ENCODE results near the gene FGG. TPM values are rescaled to one million over a fixed set of nuclear protein-coding genes. Genes with fewer than 3 reads are reported as not detected.

FGG gene
- total RNA-seq, 6 experiments from 2014 or later = 5,578 to 14,578 (median 13,052) TPM

DNA sequence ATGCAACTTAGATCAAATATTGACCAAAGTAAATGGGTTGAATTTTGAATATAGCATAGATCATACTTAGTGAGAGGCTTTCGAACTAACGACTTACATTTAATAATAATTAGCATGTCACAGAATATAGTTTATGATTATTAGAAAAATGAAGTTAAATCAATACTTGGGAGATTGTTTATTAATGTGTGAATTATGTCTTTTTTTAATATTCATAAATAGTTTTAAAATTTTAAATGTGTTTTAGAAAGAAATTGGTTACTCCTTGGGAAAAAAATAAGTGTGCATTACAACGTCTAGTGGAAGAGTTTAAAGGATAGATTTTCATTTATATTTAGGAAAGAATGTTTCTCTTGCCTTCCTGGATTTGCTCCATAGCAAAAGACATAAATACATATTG lies 29.2 kb downstream of the FGG start:
- DNase-seq (no peak), ATAC-seq (peak in 1 of 4 donors; percentile 3)
- Histone ChIP-seq H3K9me3 (no peaks in the 10 kb centered on the region), H3K27me3 (no peaks in the 10 kb centered on the region), H3K4me1 (peaks cover 0 to 12% (median 2%) of the 10 kb centered on the region in 4 donors), H3K4me3 (no peak overlapping the region), H3K27ac (peak overlapping the region in 2 of 3 donors; percentile 8 to 90), H3K36me3 (peaks cover 0 to 35% (median 18%) of the 10 kb centered on the region in 4 donors)
- no peak for TF ChIP-seq CTCF (IDR thresholded peaks at IDR 0.05)
- no peak for TF ChIP-seq POLR2A (IDR thresholded peaks at IDR 0.05)
- intact Hi-C loops (cut with DNase I) = no loop called here
- 22% methylated on average over 3 of the region's 3 CpGs for WGBS (ENCODE audit: insufficient coverage, low coverage, low lambda C conversion rate, missing lambda C conversion rate)

DNA sequence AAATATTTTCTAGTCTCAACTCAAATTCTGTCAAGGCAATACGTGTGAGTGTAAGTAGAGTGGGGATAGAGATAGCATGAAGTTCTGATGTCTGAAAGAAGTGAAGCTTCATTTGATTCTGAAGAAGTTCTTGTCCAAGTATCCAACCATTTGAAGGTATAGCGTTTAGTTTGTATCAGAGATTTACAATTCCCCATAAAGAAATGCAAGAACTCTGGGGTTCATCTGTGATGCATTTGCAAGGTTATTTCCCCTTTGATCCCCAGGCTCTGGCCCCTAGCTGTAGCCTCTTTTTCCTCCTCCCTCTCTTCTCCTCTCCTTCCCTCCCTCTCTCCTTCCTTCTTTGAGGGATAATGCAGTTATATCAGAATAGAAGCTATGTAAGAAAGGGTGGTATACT lies 29.7 kb downstream of the FGG start:
- peaks cover 0 to 30% (median 14%) of the 10 kb centered on the region in 4 donors for H3K36me3 ChIP-seq
- TF ChIP-seq POLR2A (IDR thresholded peaks at IDR 0.05) = peak; percentile 55
- no peak for TF ChIP-seq CTCF (IDR thresholded peaks at IDR 0.05)
- DNase-seq (no peak), ATAC-seq (peak in 2 of 4 donors; percentile 3 to 28)
- intact Hi-C loops (cut with DNase I) = no loop called here
- H3K9me3 ChIP-seq = no peaks in the 10 kb centered on the region
- 27% methylated on average over 2 of the region's 2 CpGs for WGBS (ENCODE audit: insufficient coverage, low coverage, low lambda C conversion rate, missing lambda C conversion rate)
- peak overlapping the region in 1 of 3 donors; percentile 48 for H3K27ac ChIP-seq
- H3K27me3 ChIP-seq = no peaks in the 10 kb centered on the region
- H3K4me3 ChIP-seq = no peak overlapping the region
- H3K4me1 ChIP-seq = peaks cover 0 to 17% (median 4%) of the 10 kb centered on the region in 4 donors

- intact Hi-C loops (cut with DNase I) = no loop called here
Measured at GRCh38 chr4:154579927-154580326, 32.5 kb downstream of the FGG start.

GRCh38 chr4:154578919-154579318 lies 33.5 kb downstream of the FGG start:
- ATAC-seq (no peak), DNase-seq (no peak)
- TF ChIP-seq CTCF (IDR thresholded peaks at IDR 0.05) = no peak
- no peak for TF ChIP-seq POLR2A (IDR thresholded peaks at IDR 0.05)
- Histone ChIP-seq H3K36me3 (no peaks in the 10 kb centered on the region), H3K27ac (peak overlapping the region in 1 of 3 donors; percentile 84), H3K4me1 (peaks cover 0 to 31% (median 7%) of the 10 kb centered on the region in 4 donors), H3K27me3 (no peaks in the 10 kb centered on the region), H3K4me3 (no peak overlapping the region), H3K9me3 (no peaks in the 10 kb centered on the region)
- intact Hi-C loops (cut with DNase I) = no loop called here
- WGBS (ENCODE audit: insufficient coverage, low coverage, low lambda C conversion rate, missing lambda C conversion rate) = 59% methylated on average over 1 of the region's 1 CpG

More at GRCh38 chr4:154579927-154580326, 32.5 kb downstream of the FGG start:
- Histone ChIP-seq H3K9me3 (no peaks in the 10 kb centered on the region), H3K27me3 (no peaks in the 10 kb centered on the region), H3K27ac (peak overlapping the region in 1 of 3 donors; percentile 7), H3K4me3 (no peak overlapping the region), H3K4me1 (peaks cover 0 to 31% (median 7%) of the 10 kb centered on the region in 4 donors), H3K36me3 (peaks cover 0 to 2% (median 0%) of the 10 kb centered on the region in 4 donors)
- DNase-seq = no peak
- ATAC-seq = no peak
- no peak for TF ChIP-seq CTCF (IDR thresholded peaks at IDR 0.05)
- TF ChIP-seq POLR2A (IDR thresholded peaks at IDR 0.05) = no peak

DNA sequence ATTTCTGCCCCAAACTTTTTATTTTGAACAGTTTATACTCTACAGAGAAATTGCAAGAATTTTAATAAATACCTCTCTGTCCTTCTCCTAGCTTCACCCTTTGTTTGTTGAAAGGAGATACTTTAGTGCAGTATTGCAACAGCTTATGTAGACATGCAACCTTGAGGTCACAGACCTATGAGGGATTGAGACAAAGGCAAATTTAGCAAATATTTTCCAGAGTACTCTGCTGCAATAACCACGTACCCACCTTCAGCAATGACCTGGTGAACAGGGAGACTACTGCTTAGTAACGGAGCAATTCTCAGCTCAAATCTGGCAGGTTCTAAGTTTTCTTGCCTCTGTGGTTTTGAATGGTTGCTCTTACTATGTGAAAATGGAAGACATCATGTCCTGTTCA lies 35.1 kb downstream of the FGG start:
- peak overlapping the region in 1 of 3 donors; percentile 8 for H3K4me3 ChIP-seq
- H3K27ac ChIP-seq = peak overlapping the region; percentile 17 to 84 (median 25)

More for the DNA sequence above, 35.1 kb downstream of the FGG start:
- Histone ChIP-seq H3K4me1 (peaks cover 0 to 35% (median 7%) of the 10 kb centered on the region in 4 donors), H3K9me3 (no peaks in the 10 kb centered on the region), H3K27me3 (no peaks in the 10 kb centered on the region), H3K36me3 (no peaks in the 10 kb centered on the region)
- 31% methylated on average over 2 of the region's 2 CpGs for WGBS (ENCODE audit: insufficient coverage, low coverage, low lambda C conversion rate, missing lambda C conversion rate)
- DNase-seq (no peak), ATAC-seq (peak; percentile 59 to 89 (median 72))
- intact Hi-C loops (cut with DNase I) = no loop called here
- no peak for TF ChIP-seq CTCF (IDR thresholded peaks at IDR 0.05)
- no peak for TF ChIP-seq POLR2A (IDR thresholded peaks at IDR 0.05)

Measured in right lobe of liver (tissue), 6 donors.